BE2C (cell line): ENCODE data around the gene UPK1B.
A peak's percentile ranks its signal among the peaks of the same experiment; 100 is the strongest.

ENCODE experiments used
- DNase-seq: peaks from one replicate; pipeline ENCODE4 v3.0.0-alpha.2; 2020
- H3K27me3 ChIP-seq: fragments of 250-450 bp; sonication (Bioruptor Pico); 2 replicates; pipeline ENCODE4 v1.5.1; 2020; ENCODE audit warnings: mild to moderate bottlenecking
- H3K36me3 ChIP-seq: fragments of 250-450 bp; sonication (Bioruptor Pico); 2 replicates; pipeline ENCODE4 v1.5.1; 2020; ENCODE audit warnings: mild to moderate bottlenecking
- H3K4me1 ChIP-seq: fragments of 250-450 bp; sonication (Bioruptor Pico); 2 replicates; pipeline ENCODE4 v1.5.1; 2020
- H3K4me3 ChIP-seq: 2 replicates; pipeline ENCODE4 v1.5.1; 2011; ENCODE audit warnings: low read depth, low read length
- H3K9me3 ChIP-seq: fragments of 250-450 bp; sonication (Bioruptor Pico); 2 replicates; pipeline ENCODE4 v1.5.1; 2020
- CTCF ChIP-seq: IDR thresholded peaks from 2 replicates; pipeline ENCODE4 v1.5.1; 2012; ENCODE audit warnings: mild to moderate bottlenecking, low read depth, low read length

Gene UPK1B

GRCh38 chr3:119145128-119145499 lies 28.3 kb upstream of the UPK1B start:
- no peaks in the 10 kb centered on the region for H3K36me3 ChIP-seq

GRCh38 chr3:119145500-119146167 lies 27.8 kb upstream of the UPK1B start, which contains the start of gene TEX55:
TEX55 (plus strand) TSS chr3:119146165; CDS start chr3:119146190, 25 bp downstream.
- H3K36me3 ChIP-seq, result no peaks in the 10 kb centered on the region
- H3K27me3 ChIP-seq, result no peaks in the 10 kb centered on the region
- DNase-seq, result peak; percentile 38
- no peaks in the 10 kb centered on the region for H3K9me3 ChIP-seq
- H3K4me1 ChIP-seq, result no peaks in the 10 kb centered on the region
- H3K4me3 ChIP-seq, result no peak within 1 kb of the TSS
- peak; percentile 85 for TF ChIP-seq CTCF

More at GRCh38 chr3:119145128-119145499, 28.3 kb upstream of the UPK1B start:
- Histone ChIP-seq H3K9me3 (no peaks in the 10 kb centered on the region), H3K27me3 (no peaks in the 10 kb centered on the region), H3K4me1 (no peaks in the 10 kb centered on the region), H3K4me3 (no peak overlapping the region)
- TF ChIP-seq CTCF, result no peak
- no peak for DNase-seq

GRCh38 chr3:119146578-119147375 lies 26.6 kb upstream of the UPK1B start:
- H3K4me1 ChIP-seq, result no peaks in the 10 kb centered on the region
- no peak overlapping the region for H3K4me3 ChIP-seq
- no peaks in the 10 kb centered on the region for H3K27me3 ChIP-seq
- no peak for TF ChIP-seq CTCF
- H3K36me3 ChIP-seq, result no peaks in the 10 kb centered on the region
- DNase-seq, result no peak
- H3K9me3 ChIP-seq, result no peaks in the 10 kb centered on the region

- Histone ChIP-seq H3K4me1 (no peaks in the 10 kb centered on the region), H3K36me3 (no peaks in the 10 kb centered on the region), H3K27me3 (no peaks in the 10 kb centered on the region), H3K9me3 (no peaks in the 10 kb centered on the region), H3K4me3 (no peak overlapping the region)
- DNase-seq, result no peak
- TF ChIP-seq CTCF, result no peak
Measured at GRCh38 chr3:119147494-119147893, 25.9 kb upstream of the UPK1B start.

GRCh38 chr3:119148493-119149180 lies 24.8 kb upstream of the UPK1B start:
- Histone ChIP-seq H3K36me3 (no peaks in the 10 kb centered on the region), H3K4me1 (no peaks in the 10 kb centered on the region), H3K4me3 (no peak overlapping the region), H3K27me3 (no peaks in the 10 kb centered on the region), H3K9me3 (no peaks in the 10 kb centered on the region)
- no peak for TF ChIP-seq CTCF
- DNase-seq, result no peak

- Histone ChIP-seq H3K4me1 (no peaks in the 10 kb centered on the region), H3K36me3 (no peaks in the 10 kb centered on the region), H3K27me3 (no peaks in the 10 kb centered on the region), H3K4me3 (no peak overlapping the region), H3K9me3 (no peaks in the 10 kb centered on the region)
- DNase-seq, result no peak
- TF ChIP-seq CTCF, result no peak
Measured at GRCh38 chr3:119149484-119149883, 23.9 kb upstream of the UPK1B start.
